LoVo (cell line): ENCODE results near the gene ELF2.
"Not testable (repeated sequence)": the region's sequence is repeated elsewhere in the genome, so short reads cannot be mapped to it uniquely, and the experiment has no call there.

Source experiments
- DNase-seq: peaks from one replicate; pipeline ENCODE4 v3.0.0-alpha.2; 2016; ENCODE audit warnings: low spot score

ELF2 gene

DNA sequence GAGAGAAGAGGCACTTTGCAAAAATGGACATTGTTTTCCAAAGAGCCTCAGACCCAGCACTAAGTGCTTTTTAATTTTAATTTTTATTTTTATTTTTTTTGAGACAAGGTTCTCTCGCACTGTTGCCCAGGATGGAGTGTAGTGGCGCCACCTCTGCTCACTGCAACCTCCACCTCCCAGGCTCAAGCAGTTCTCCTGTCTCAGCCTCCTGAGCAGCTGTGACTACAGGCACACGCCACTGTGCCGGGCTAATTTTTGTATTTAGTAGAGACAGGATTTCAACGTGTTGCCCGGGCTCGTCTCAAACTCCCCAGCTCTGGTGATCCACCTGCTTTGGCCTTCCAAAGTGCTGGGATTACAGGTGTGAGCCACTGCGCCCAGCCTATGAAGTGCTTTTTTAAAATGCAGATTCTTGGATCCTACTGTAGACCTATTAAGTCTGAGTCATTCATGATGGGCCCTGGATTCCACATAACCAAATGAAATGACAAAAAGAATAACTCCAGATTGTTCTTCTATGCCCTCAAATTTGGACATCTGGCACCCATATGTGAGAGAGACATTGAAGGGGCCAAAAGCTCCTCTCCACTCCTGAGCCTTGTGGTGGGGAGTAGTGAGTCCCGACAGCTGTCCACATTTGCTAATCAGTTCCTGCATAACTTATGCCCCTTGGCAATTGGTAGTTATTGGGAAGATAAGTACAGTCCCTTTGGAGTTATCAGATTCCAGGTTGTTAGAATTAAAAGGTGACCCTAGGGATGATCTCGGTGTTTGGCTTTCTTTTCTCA is 157.9 kb downstream of the ELF2 start:
- no peak for DNase-seq

DNA sequence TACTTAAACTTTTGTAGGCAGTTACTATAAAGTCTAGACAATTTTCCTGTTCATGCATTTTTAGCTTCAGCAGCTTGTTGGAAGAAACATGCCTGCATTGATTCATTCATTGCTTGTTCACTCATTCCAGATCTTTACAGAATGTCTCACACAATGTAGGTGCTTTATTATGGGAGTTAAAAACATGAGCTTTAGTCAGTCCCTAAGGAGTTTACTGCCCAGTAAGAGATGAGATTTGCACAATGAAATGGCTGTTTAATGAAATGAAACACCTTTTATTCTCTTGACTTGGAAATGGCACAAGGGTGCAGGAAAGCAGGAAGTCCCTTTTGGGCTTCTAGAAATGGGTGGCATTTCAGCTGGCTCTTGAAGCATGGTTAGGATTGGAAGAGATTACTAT is 158.5 kb downstream of the ELF2 start:
- no peak for DNase-seq

DNA sequence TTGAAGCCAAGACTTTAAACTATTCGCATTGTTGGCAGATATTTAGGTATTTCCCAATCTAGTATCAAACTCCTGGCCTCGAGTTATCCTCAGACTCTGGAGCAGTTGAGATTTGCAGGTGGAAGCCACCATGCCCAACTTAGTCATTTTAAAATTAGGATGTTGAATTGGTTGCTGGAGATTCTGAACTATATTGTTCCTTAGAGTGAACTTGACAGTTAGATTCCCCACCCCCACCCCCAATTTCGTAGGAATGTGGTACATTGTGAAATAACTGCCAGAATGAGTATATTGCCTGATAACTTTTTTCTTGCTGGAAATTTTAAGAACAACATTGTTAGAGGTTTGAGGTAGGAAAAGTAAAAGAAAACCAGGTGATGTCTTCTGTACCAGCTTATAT is 159.2 kb downstream of the ELF2 start:
- DNase-seq: no peak

DNA sequence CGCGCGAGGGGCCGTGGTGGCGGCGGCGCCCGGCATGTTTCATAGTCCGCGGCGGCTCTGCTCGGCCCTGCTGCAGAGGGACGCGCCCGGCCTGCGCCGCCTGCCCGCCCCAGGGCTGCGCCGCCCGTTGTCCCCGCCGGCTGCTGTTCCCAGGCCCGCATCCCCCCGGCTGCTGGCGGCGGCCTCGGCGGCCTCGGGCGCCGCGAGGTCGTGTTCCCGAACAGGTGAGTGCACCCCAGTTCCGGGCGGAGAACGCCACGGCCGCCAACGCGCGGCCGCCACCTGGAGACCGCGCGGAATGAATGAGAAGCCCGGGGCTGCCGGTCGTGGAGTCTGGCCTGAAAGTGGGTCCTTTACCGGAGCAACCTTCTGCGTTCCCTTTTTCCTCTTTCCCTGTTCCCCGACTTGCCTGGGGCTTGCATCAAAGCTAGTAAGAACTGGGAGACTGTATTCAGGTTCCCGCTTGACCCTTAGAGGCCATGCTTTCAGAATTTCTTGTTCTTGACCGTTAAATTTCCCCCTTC is 161.0 kb downstream of the ELF2 start:
- peak; percentile 24 for DNase-seq

DNA sequence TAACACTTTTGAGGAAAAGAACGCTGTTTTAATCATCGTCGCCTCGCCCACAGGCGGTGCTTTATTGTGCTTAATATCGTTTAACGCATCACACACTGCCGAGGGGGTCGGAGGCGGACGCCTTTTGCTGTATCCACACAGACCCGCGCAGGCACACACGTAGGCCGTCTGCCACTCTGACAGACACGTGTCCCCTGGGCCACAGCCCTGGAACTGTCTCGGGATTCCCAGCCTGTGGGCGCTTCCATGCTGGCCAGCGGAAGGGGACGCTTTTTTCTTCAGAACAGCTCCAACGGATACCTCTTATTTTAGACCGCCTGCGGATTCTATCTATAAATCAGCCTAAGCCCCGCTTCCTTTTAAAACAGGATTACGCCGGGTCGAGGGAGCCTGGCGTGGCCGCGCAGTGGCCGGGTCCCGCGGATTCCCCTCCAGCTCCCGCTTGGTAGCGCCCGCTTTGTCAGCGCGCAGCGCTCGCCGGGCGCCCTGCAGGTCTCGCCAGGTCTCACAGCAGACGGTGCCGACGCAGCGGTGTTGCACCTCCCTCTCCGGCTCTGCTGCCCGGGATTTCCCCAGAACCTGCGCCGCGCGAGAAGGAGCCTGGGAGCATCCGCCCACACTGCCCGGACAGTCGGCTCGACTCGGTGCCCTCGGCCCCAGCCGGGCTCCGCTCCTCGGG is 161.6 kb downstream of the ELF2 start, which contains the start of gene NOCT:
Gene NOCT, plus strand, starts transcription at position 513 of the 679 bp plus-strand sequence. CDS start 201 bp downstream, outside the sequence.
- DNase-seq: peak; percentile 90

DNA sequence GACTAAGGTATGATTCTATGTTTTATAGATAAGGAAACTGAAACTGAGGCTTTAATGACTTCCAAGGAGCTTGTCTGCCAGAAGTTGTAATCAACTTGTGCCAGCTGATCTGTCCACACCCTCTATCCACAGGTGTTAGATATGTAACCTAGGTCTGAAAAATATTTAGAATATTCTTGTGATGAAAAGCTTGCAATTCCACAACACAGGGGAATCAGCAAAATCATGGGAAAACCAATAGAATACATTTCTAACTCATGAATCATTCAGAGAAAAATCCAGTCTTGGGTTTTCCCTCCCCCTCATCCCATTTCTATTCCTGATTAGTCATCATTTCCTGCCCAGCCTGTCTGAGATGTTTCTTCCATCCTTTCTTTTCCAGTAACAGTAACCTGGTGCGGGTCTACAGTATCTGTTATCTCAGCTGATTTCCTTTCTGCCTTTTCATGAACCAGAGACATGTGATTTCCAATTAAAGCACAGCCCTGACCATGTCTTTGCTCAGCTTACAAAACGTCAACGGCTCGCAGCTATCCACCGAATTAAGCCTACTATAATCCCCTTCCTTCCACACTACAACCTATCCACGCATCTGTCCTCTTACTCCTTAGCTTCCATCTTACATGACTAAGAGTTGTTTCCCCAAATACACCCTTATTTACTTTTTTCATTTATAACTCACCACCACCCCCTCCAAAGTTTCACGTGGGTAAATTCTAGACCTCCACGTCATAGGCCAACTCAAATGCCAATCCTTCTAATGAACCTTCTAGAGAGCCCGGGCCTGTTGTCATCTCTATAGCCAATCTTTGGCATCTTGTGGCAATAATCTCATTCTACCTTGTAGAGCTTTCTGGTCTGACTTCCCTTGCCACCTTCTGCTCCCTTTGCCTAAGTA is 162.4 kb downstream of the ELF2 start:
- DNase-seq: peak; percentile 83

DNA sequence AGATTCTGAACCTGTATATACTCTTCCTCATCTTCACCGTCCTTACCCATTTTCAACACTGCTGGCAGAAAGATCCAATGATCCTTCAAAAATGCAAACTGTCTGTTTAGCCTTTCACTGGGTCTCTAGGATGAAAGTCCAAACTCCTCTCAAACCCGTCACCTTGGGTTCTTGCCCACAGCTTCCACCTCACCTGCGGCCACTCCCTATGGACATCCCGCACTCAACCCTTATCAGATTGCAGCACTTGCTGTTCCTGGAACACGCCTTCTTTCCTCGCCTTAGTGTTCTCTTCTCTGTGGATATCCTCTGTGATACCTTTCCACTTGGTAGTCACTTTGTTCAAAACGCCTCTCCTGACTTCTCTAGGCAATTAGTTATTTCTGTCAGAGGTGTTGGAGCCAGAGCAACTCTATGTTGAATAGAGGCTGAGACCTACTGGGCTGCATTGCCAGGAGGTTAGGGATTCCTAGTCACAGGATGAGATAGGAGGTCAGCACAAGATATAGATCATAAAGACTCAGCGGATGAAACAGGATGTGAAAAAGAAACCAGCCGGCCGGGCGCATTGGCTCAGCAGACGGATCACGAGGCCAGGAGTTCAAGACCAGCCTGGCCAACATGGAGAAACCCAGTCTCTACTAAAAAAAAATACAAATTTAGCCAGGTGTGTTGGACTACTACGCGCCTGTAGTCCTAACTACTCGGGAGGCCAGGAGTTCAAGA is 165.6 kb downstream of the ELF2 start:
- DNase-seq: peak; percentile 50

DNA sequence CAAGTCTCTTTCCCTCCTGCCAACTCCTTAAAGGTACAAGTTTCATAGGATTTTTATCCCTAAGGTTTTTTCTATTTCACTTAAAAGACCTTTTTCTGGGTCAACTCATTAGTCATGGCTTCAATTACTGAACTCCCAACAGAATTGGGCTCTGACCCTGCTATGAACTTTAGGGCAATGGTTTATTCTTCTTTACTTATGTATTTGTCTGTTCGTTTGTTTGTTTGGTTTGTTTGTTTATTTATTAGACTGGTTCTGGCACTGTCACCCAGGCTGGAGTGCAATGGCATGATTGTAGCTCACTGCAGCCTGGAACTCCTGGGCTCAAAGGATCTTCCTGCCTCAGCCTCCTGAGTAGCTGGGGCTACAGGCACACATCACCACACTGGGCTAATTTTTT is 167.3 kb downstream of the ELF2 start:
- DNase-seq: no peak

DNA sequence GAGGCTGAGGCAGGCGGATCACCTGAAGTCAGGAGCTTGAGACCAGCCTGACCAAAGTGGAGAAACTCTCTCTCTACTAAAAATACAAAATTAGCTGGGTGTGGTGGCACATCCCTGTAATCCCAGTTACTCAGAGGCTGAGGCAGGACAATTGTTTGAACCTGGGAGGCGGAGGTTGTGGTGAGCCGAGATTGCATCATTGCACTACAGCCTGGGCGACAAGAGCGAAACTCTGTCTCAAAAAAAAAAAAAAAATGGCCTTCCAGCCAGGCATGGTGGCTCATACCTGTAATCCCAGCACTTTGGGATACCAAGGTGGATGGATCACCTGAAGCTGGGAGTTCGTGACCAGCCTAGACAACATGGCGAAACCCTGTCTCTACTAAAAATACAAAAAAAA is 168.7 kb downstream of the ELF2 start:
- DNase-seq: not testable (repeated sequence)

DNA sequence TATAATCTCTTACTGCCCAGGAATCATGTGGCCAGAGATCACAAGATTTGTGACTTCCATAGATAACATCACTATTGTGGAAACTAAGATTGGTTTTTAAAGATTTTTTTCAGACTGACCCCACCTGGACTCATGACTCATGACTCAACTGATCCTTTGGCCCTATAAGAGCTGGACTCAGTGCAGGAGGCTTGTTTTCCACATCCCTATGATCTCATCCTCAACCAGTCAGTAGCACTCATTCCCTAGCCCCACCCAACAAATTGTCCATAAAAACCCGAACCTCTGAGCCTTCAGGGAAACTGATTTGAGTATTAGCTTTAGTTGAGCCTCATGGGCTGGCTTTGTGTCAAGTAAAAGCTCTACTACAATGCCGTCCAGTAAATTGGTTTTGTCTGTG is 169.4 kb downstream of the ELF2 start:
- DNase-seq: no peak
